Left cardiac atrium (tissue), 4 donors: ENCODE data around the gene CAB39. TPM values are rescaled to one million over a fixed set of nuclear protein-coding genes. Genes with fewer than 3 reads are reported as not detected.
A peak's percentile ranks its signal among the peaks of the same experiment; 100 is the strongest.
"Not testable (repeated sequence)": the region's sequence is repeated elsewhere in the genome, so short reads cannot be mapped to it uniquely, and the experiment has no call there.

Experiments used
- ATAC-seq, 2 donors: fragments of 200-7000 bp; cut with Tn5 transposase; one replicate each; pipeline ENCODE4 v1.9.1; 2020; ENCODE audit warnings: mild to moderate bottlenecking in 2 of 2, moderate library complexity in 2 of 2
- DNase-seq: peaks from one replicate; pipeline ENCODE4 v3.0.0-alpha.2; 2020
- intact Hi-C, 2 donors: fragments of 100-400 bp; cut with DNase I; formaldehyde crosslinking; loops; one replicate each; pipeline versions ENCODE4 v1.14.1 to v1.15.1; 2022 to 2023
- total RNA-seq, 2 donors: library from RNA; stranded (reverse); fragmentation: NEBNext Ultra II Directional; extraction: Animal tissue kit (Norgen Biotek cat#: 25700); gene quantifications; one replicate each; pipeline ENCODE4 v1.2.1, GENCODE V29; 2021
- donor health status: DM: no; HTN: yes; CAD: no.
- donor health status: DM: no; HTN: yes; CAD: no; lungs with severe emphysema.
- donor health status: DM: yes; HTN: yes; CAD: no.
- donor health status: Dilated cardiomyopathy.

CAB39 gene
- total RNA-seq, 2 donors from 2014 or later, result 85.5 to 87.8 TPM

- intact Hi-C loops, result no loop called here
These were observed 32.0 kb upstream of the CAB39 start for GRCh38 chr2:230680463-230681170.

GRCh38 chr2:230681171-230681545 is 31.5 kb upstream of the CAB39 start:
- DNase-seq (no peak), ATAC-seq (peak; percentile 19 to 62)

More at GRCh38 chr2:230680463-230681170, 32.0 kb upstream of the CAB39 start:
- peak; percentile 16 to 31 for ATAC-seq
- DNase-seq, result no peak

GRCh38 chr2:230682546-230682945 is 30.1 kb upstream of the CAB39 start:
- DNase-seq (no peak), ATAC-seq (no peak)
- intact Hi-C loops, result no loop called here

More at GRCh38 chr2:230681171-230681545, 31.5 kb upstream of the CAB39 start:
- intact Hi-C loops, result no loop called here

- DNase-seq (peak; percentile 36), ATAC-seq (peak in 1 of 2 donors; percentile 39)
- intact Hi-C loops, result no loop called here
These were observed 28.1 kb upstream of the CAB39 start for GRCh38 chr2:230684270-230685168.

DNA sequence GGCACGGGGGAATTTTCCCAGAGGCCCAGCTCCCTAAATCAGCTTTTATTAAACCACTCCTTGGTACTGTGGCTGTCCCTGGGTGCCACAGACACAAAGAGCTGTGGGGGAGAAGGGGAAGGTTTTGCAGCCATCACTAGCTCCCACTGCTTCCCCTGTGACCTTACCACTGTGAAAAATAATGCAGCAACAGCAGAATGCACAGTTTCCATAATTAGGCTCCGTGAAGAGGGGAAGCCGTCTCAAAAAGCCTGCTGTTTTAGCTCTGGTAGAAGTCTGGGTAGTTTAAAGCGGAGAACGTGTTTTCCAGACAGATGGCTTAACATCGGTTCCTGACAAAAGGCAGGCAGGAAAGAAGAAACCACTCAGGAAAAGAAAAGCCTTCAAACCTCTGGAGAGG is 27.5 kb upstream of the CAB39 start:
- intact Hi-C loops, result no loop called here
- ATAC-seq (peak in 1 of 2 donors; percentile 36), DNase-seq (no peak)

GRCh38 chr2:230687498-230687897 is 25.1 kb upstream of the CAB39 start:
- intact Hi-C loops, result no loop called here
- no peak for ATAC-seq
- no peak for DNase-seq

- DNase-seq (no peak), ATAC-seq (no peak)
- intact Hi-C loops, result no loop called here
These were observed 24.2 kb upstream of the CAB39 start for GRCh38 chr2:230688490-230688889.

- intact Hi-C loops, result no loop called here
- DNase-seq, result peak; percentile 60
- ATAC-seq, result peak; percentile 27 to 37
These were observed 22.2 kb upstream of the CAB39 start for GRCh38 chr2:230690439-230690838.

- no peak for DNase-seq
These were observed 21.5 kb upstream of the CAB39 start for GRCh38 chr2:230691005-230691647.

DNA sequence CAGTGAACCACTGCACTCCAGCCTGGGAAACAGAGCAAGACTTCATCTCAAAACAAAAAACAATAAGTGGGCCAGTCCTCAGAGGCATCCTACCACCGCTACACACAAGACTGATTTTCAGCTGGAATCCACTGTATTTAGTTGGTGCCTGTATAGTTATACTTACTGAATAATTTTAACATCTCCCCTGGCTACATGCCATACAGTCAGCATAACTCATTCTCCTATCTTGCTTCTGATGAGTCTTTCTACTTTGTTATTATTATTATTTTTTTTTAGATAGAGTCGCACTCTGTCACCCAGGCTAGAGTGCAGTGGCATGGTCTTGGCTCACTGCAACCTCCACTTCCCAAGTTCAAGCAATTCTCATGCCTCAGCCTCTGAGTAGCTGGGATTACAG is 19.9 kb upstream of the CAB39 start:
- DNase-seq (no peak), ATAC-seq (no peak)
- intact Hi-C loops, result no loop called here

More at GRCh38 chr2:230691005-230691647, 21.5 kb upstream of the CAB39 start:
- peak in 1 of 2 donors; percentile 56 for ATAC-seq
- intact Hi-C loops, result no loop called here

DNA sequence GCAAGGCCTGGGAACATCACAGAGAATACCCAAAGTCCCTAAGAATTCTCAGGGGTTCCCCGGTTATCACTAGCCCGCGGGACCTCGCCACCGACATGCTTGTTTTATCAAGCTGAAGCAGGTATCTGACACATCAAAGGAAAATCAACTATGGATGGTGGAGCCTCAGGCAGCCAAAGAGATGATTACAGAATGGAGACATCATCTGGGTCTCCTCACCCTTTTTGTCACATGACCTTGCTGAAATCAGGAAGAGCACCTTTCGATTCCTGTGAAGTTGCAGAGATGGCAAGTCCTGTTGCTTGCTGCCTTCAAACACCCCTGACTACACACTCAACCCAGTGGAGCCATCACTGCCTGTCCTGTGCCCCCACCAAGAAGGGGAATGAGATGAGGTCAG is 19.2 kb upstream of the CAB39 start:
- ATAC-seq, result no peak
- intact Hi-C loops, result no loop called here
- DNase-seq, result no peak

GRCh38 chr2:230694241-230694640 is 18.4 kb upstream of the CAB39 start:
- intact Hi-C loops, result no loop called here
- ATAC-seq, result no peak

GRCh38 chr2:230695551-230695950 is 17.1 kb upstream of the CAB39 start:
- ATAC-seq, result no peak
- intact Hi-C loops, result no loop called here

More at GRCh38 chr2:230694241-230694640, 18.4 kb upstream of the CAB39 start:
- DNase-seq, result no peak

GRCh38 chr2:230696670-230697069 is 16.0 kb upstream of the CAB39 start:
- DNase-seq (no peak), ATAC-seq (no peak)
- intact Hi-C loops, result no loop called here

More at GRCh38 chr2:230695551-230695950, 17.1 kb upstream of the CAB39 start:
- DNase-seq, result no peak

- no peak for ATAC-seq
- intact Hi-C loops, result no loop called here
- no peak for DNase-seq
These were observed 15.0 kb upstream of the CAB39 start for GRCh38 chr2:230697676-230698075.

GRCh38 chr2:230698753-230699152 is 13.9 kb upstream of the CAB39 start:
- intact Hi-C loops, DNase-seq, ATAC-seq: not testable (repeated sequence)

GRCh38 chr2:230700447-230700846 is 12.2 kb upstream of the CAB39 start:
- ATAC-seq (peak in 1 of 2 donors; percentile 47), DNase-seq (no peak)
- intact Hi-C loops, result no loop called here

GRCh38 chr2:230701308-230701707 is 11.3 kb upstream of the CAB39 start:
- ATAC-seq, result no peak
- intact Hi-C loops, result no loop called here
- no peak for DNase-seq

DNA sequence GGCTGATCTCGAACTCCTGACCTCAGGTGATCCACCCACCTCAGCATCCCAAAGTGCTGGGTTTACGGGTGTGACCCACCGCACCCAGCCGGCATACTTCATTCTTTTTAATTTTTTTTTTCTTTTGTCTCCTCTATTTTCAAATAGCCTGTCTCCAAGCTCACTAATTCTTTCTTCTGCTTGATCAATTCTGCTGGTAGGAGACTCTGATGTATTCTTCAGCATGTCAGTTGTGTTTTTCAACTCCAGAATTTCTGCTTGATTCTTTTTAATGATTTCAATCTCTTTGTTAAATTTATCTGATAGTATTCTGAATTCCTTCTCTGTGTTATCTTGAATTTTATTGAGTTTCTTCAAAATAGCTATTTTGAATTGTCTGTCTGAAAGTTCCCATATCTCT is 10.2 kb upstream of the CAB39 start:
- intact Hi-C loops, ATAC-seq, DNase-seq: not testable (repeated sequence)

DNA sequence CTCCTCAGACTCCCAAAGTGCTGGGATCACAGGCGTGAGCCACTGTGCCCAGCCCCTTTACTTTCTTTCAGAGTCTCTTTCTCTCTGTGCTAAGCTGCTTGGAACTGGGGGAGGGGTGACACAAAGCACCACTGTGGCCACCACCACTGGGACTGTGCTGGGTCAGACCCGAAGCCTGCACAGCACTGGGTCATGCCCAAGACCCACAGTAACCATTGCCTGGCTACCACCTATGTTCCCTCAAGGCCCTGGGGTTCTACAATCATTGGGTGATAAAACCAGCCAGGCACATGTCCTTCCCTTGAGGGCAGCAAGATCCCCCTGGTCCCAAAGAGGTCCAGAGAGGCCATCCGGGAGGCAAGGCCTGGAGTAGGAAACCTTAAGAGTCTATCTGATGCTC is 9.1 kb upstream of the CAB39 start:
- ATAC-seq, result no peak
- DNase-seq, result no peak
- intact Hi-C loops, result no loop called here
